ENCODE results near the gene STRADB. TPM values are rescaled to one million over a fixed set of nuclear protein-coding genes. Genes with fewer than 3 reads are reported as not detected.

STRADB gene
- total and polyA plus RNA-seq, 4 donors, result 35.9 to 199 (median 67.3) TPM

GRCh38 chr2:201520201-201520600, 68.7 kb downstream of the STRADB start:
- H3K27ac ChIP-seq (ENCODE audit: low read depth in 1 of 2, low read length in 2 of 2), result no peak overlapping the region
- WGBS, result 89% methylated on average over 2 of the region's 2 CpGs
- DNase-seq (ENCODE audit: low spot score), result no peak
- peaks cover 0 to 8% (median 5%) of the 10 kb centered on the region in 4 donors for H3K9me3 ChIP-seq (ENCODE audit: control insufficient read depth in 4 of 4, low read length in 3 of 4)
- no peak overlapping the region for H3K9ac ChIP-seq (ENCODE audit: low read depth in 1 of 2, low read length in 2 of 2)
- TF ChIP-seq NR2F2 (IDR thresholded peaks at IDR 0.05) (no peak), MAX (IDR thresholded peaks at IDR 0.05) (no peak), FOXA2 (IDR thresholded peaks at IDR 0.05) (no peak), YY1 (IDR thresholded peaks at IDR 0.05) (no peak), JUND (IDR thresholded peaks at IDR 0.05) (no peak), GABPA (IDR thresholded peaks at IDR 0.05 in 1 of 2, conservative IDR thresholded peaks at IDR 0.05 in 1 of 2) (no peak), EGR1 (IDR thresholded peaks at IDR 0.05; ENCODE audit: low read depth in 2 of 2) (no peak), ZBTB33 (IDR thresholded peaks at IDR 0.05) (no peak), RAD21 (IDR thresholded peaks at IDR 0.05) (no peak), FOXA1 (IDR thresholded peaks at IDR 0.05) (no peak), HNF4A (conservative IDR thresholded peaks at IDR 0.05) (no peak), SP1 (IDR thresholded peaks at IDR 0.05) (no peak), CTCF (IDR thresholded peaks at IDR 0.05; ENCODE audit: low read depth, low read length, missing input control) (no peak), HNF4G (IDR thresholded peaks at IDR 0.05) (no peak), RXRA (IDR thresholded peaks at IDR 0.05) (no peak), TAF1 (conservative IDR thresholded peaks at IDR 0.05) (no peak)
- TF ChIP-seq, protein P1, sequence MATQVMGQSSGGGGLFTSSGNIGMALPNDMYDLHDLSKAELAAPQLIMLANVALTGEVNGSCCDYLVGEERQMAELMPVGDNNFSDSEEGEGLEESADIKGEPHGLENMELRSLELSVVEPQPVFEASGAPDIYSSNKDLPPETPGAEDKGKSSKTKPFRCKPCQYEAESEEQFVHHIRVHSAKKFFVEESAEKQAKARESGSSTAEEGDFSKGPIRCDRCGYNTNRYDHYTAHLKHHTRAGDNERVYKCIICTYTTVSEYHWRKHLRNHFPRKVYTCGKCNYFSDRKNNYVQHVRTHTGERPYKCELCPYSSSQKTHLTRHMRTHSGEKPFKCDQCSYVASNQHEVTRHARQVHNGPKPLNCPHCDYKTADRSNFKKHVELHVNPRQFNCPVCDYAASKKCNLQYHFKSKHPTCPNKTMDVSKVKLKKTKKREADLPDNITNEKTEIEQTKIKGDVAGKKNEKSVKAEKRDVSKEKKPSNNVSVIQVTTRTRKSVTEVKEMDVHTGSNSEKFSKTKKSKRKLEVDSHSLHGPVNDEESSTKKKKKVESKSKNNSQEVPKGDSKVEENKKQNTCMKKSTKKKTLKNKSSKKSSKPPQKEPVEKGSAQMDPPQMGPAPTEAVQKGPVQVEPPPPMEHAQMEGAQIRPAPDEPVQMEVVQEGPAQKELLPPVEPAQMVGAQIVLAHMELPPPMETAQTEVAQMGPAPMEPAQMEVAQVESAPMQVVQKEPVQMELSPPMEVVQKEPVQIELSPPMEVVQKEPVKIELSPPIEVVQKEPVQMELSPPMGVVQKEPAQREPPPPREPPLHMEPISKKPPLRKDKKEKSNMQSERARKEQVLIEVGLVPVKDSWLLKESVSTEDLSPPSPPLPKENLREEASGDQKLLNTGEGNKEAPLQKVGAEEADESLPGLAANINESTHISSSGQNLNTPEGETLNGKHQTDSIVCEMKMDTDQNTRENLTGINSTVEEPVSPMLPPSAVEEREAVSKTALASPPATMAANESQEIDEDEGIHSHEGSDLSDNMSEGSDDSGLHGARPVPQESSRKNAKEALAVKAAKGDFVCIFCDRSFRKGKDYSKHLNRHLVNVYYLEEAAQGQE (IDR thresholded peaks at IDR 0.05), result no peak
- TF ChIP-seq, protein P2, sequence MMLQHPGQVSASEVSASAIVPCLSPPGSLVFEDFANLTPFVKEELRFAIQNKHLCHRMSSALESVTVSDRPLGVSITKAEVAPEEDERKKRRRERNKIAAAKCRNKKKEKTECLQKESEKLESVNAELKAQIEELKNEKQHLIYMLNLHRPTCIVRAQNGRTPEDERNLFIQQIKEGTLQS (IDR thresholded peaks at IDR 0.05), result no peak
- no peak overlapping the region for H3K4me3 ChIP-seq (ENCODE audit: low read depth in 1 of 3, low read length in 3 of 3)
- no peaks in the 10 kb centered on the region for H3K4me1 ChIP-seq (ENCODE audit: control insufficient read depth in 4 of 4, insufficient read depth in 4 of 4, low read length in 3 of 4)
- no peaks in the 10 kb centered on the region for H3K36me3 ChIP-seq (ENCODE audit: control insufficient read depth in 4 of 4, insufficient read depth in 3 of 4, low read depth in 1 of 4, low read length in 3 of 4)
- no peaks in the 10 kb centered on the region for H3K27me3 ChIP-seq (ENCODE audit: control insufficient read depth in 4 of 4, insufficient read depth in 4 of 4, low read length in 3 of 4)
